K562 (cell line): ENCODE data around the gene KHDC1L. TPM values are rescaled to one million over a fixed set of nuclear protein-coding genes. Genes with fewer than 3 reads are reported as not detected.
A peak's percentile ranks its signal among the peaks of the same experiment; 100 is the strongest.

Source experiments
- ATF7 ChIP-seq: fragments of 450-650 bp; IDR thresholded peaks from 2 replicates; pipeline ENCODE4 v1.7.1; 2014; ENCODE audit warnings: mild to moderate bottlenecking, moderate library complexity
- DLX4 ChIP-seq: fragments of 250-450 bp; sonication (Bioruptor Pico); IDR thresholded peaks from 2 replicates; pipeline ENCODE4 v1.6.1; 2021; ENCODE audit warnings: mild to moderate bottlenecking
- E2F1 ChIP-seq: sonication (generic); formaldehyde crosslinking; IDR thresholded peaks from 2 replicates; pipeline ENCODE4 v1.8.1; 2023; ENCODE audit warnings: mild to moderate bottlenecking, missing genetic modification reagents, moderate library complexity
- HDAC1 ChIP-seq, 2 experiments: fragments of 450-650 bp; IDR thresholded peaks; 2 replicates each; pipeline ENCODE4 v1.6.1; 2016 to 2017; ENCODE audit warnings: inconsistent platforms in 1 of 2, mild to moderate bottlenecking in 1 of 2, moderate library complexity in 1 of 2
- MLX ChIP-seq, 2 experiments: fragments of 450-650 bp in 1 of 2; sonication (generic) in 1 of 2; formaldehyde crosslinking; conservative IDR thresholded peaks; 2 replicates each; pipeline versions ENCODE4 v1.4.0 to v1.8.1; 2020 to 2022; ENCODE audit warnings: mild to moderate bottlenecking in 1 of 2, missing genetic modification reagents in 1 of 2
- PBX2 ChIP-seq, 2 experiments: IDR thresholded peaks in 1 of 2; conservative IDR thresholded peaks in 1 of 2; 2 replicates each; pipeline ENCODE4 v1.6.1; 2016; ENCODE audit warnings: low read depth in 2 of 2, mild to moderate bottlenecking in 1 of 2, missing compliant biosample characterization in 1 of 2, missing genetic modification characterization in 1 of 2, moderate library complexity in 1 of 2
- PTTG1 ChIP-seq: fragments of 450-650 bp; IDR thresholded peaks from 2 replicates; pipeline ENCODE4 v1.6.1; 2016; ENCODE audit warnings: low read depth, mild to moderate bottlenecking, missing genetic modification characterization, missing compliant biosample characterization
- RB1 ChIP-seq: fragments of 450-650 bp; IDR thresholded peaks from 2 replicates; pipeline ENCODE4 v1.6.1; 2017; ENCODE audit warnings: low read depth, mild to moderate bottlenecking
- STAT6 ChIP-seq: sonication (generic); formaldehyde crosslinking; IDR thresholded peaks from 2 replicates; pipeline ENCODE4 v1.8.1; 2023; ENCODE audit warnings: mild to moderate bottlenecking, missing genetic modification reagents
- ZNF140 ChIP-seq: fragments of 250-450 bp; sonication (Bioruptor Pico); IDR thresholded peaks from 2 replicates; pipeline ENCODE4 v1.8.0; 2021; ENCODE audit warnings: moderate library complexity, mild to moderate bottlenecking, inconsistent platforms
- ZNF282 ChIP-seq: sonication (generic); formaldehyde crosslinking; IDR thresholded peaks from 2 replicates; pipeline ENCODE4 v1.8.1; 2023; ENCODE audit warnings: missing genetic modification reagents
- ZNF609 ChIP-seq: sonication (generic); formaldehyde crosslinking; IDR thresholded peaks from 2 replicates; pipeline ENCODE4 v1.8.1; 2023; ENCODE audit warnings: missing genetic modification reagents, mild to moderate bottlenecking, borderline replicate concordance
- polyA plus RNA-seq, 8 experiments: library from polyadenylated mRNA; depleted of rRNA in 4 of 8; stranded (reverse) in 5 of 8; unstranded in 3 of 8; fragments of >200 nt; fragmentation: Nextera tagmentation in 2 of 8; fragmentation: Illumina TruSeq in 1 of 8; extraction: Ambion mirVana in 2 of 8; extraction: Trizol in 1 of 8; gene quantifications; 2 replicates each; pipeline versions ENCODE4 v1.2.1 to v1.2.3, GENCODE V29; 2011 to 2014; ENCODE audit warnings: inconsistent platforms in 1 of 8, missing spikeins in 1 of 8
- total RNA-seq, 7 experiments: library from RNA; depleted of rRNA in 6 of 7; stranded (reverse); fragments of >200 nt in 6 of 7; fragmentation: Illumina TruSeq in 2 of 7; extraction: Trizol in 2 of 7; gene quantifications; 2 replicates each; pipeline versions ENCODE4 v1.2.1 to v1.2.3, GENCODE V29; 2011 to 2021; ENCODE audit warnings: low replicate concordance in 1 of 7

KHDC1L gene
- total and polyA plus RNA-seq, 9 of the 15 experiments (the other 6 are each of a cell fraction or from before 2014, with no cell fraction given) = 0.33 to 1.9 (median 0.54) TPM

- TF ChIP-seq PBX2 (CRISPR knock-in tag; IDR thresholded peaks at IDR 0.05; ENCODE audit: low read depth) (no peak), PBX2 (tag; conservative IDR thresholded peaks at IDR 0.05; ENCODE audit: low read depth) (no peak), MLX (CRISPR knock-in tag; conservative IDR thresholded peaks at IDR 0.05) (no peak), ATF7 (no peak), ZNF609 (CRISPR knock-in tag) (no peak), DLX4 (CRISPR knock-in tag) (no peak), E2F1 (CRISPR knock-in tag) (no peak), HDAC1 (IDR thresholded peaks at IDR 0.05) (0 out of 4 replicates have a peak, but pooled peaks of 1 of the 2 experiments have one; percentile 11), ZNF282 (CRISPR knock-in tag) (no peak), PTTG1 (no peak), STAT6 (CRISPR knock-in tag) (no peak), ZNF140 (CRISPR knock-in tag) (no peak), RB1 (peak; percentile 50; the same call in 1 of the 2 replicates)
These were observed 37.6 kb upstream of the KHDC1L start, which contains the start of gene KHDC1 (continued) for GRCh38 chr6:73262671-73263569.
